GM19397 (cell line): ENCODE data around the gene PBX4.
A peak's percentile ranks its signal among the peaks of the same experiment; 100 is the strongest.

Experiments used
- ATAC-seq: cut with Tn5 transposase; IDR thresholded peaks from one replicate; pipeline ENCODE4 v1.9.1; 2021; ENCODE audit warnings: mild to moderate bottlenecking, moderate library complexity; ENCODE audit not compliant: unreplicated experiment

The PBX4 gene

DNA sequence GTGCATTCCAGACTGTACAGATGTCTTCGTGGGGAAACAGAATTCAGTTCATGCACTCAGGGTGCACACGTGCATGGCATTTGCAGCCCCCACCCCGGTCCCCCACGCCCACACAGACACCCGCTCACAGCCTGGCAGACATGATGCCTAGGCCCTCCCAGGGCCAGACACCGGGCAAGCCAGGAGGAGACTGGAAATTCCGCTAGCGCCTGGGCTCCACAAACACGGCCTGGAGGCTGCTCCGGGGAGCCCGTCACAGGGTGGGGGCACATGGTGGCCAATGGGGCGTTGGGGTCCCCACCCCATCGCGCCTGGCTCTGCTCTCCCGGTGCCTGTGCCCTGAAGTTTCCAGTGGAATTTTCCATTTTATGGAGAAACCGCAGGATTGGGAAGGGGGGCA, 76.9 kb downstream of the PBX4 start:
- no peak for ATAC-seq

DNA sequence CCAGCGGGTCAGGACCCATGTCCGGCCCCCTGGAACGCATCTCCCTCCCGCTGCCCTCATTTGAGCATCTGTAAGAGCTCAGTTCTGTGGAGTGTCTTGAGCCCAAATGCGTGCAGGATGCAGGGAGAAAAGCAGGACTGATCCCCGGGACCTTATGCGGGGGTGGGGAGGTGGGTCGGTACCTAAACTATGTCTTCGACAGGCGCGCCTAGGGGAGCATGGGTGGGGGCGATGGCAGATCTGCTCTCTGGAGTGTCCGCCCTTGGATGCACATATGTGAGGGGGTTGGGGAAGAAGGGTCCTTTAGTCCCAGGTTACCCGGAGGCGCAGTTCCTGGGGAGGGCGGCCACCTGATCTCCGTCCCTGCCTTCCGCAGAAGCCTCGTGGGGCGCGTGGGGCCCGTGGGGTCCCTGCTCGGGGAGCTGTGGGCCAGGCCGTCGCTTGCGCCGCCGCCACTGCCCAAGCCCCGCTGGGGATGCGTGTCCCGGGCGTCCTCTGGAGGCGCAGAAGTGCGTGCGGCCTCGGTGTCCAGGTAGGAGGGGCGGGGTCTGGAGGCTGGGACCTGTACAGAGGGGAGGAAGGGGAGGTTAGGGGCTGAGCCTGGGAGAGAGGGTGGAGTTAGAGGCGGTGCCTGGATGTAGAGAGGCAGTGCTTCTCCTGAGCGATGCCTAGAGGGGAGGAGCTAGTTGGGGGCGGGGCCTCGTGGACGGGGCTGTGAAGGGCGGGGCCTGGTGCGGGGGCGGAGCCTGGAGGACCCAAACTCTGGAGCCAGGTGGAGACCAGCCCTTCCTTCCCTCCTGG, 77.6 kb downstream of the PBX4 start:
- ATAC-seq, result peak; percentile 64

DNA sequence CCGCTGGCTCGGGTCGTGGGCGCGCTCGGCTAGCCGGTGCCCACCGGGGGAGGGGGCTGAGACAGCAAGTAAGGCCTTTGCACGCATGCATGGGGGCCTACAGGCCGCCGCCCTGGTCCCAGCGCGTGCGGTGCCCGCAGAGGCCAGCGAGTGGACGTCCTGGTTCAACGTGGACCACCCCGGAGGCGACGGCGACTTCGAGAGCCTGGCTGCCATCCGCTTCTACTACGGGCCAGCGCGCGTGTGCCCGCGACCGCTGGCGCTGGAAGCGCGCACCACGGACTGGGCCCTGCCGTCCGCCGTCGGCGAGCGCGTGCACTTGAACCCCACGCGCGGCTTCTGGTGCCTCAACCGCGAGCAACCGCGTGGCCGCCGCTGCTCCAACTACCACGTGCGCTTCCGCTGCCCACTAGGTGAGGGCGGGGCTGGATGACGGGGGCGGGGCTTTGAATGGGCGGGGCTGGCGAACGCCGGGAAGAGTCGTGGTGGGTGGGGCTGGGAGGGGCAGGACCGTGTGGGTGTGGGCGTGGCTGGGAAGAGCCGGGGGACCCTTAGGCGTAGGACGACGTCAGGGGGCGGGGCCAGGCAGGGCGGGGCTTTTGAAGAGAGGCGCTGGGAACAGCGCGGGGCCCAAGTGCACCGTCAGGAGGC, 78.3 kb downstream of the PBX4 start:
- ATAC-seq, result no peak

DNA sequence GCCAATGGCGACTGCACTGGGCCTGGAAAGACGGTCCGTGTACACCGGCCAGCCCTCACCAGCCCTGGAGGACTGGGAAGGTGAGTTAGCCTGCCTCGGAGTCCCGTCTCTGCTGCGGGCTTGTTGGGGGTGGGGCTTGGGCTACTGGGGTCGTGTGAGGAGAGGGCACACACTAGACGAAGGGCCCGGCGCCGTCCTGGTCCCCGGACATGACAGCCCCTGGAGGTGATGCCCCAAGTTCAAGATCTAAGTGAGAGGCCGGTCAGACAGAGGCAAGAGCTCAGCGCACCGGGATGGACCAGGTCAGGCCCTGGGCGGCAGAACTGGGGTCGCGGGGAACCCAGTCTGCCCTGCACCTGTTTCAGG, 78.8 kb downstream of the PBX4 start:
- ATAC-seq, result no peak

DNA sequence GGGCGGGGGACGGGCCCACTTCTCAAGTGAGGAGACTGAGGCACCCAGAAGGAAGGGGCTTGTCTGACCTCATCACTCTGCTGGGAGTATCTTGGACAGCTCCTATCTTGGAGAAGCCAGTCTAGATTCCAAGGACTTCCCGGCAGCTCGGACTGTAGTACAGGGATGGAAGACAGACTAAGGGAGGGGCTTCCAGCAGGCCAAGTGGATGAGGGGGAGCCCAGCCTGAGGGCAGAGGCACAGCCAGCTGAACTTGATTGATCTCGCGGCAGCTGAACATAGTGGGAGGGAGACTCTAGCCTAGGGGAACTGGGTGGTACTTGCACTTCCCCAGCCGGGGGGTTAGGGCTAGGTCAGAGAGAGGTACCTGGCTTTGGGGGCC, 79.7 kb downstream of the PBX4 start:
- ATAC-seq, result no peak

DNA sequence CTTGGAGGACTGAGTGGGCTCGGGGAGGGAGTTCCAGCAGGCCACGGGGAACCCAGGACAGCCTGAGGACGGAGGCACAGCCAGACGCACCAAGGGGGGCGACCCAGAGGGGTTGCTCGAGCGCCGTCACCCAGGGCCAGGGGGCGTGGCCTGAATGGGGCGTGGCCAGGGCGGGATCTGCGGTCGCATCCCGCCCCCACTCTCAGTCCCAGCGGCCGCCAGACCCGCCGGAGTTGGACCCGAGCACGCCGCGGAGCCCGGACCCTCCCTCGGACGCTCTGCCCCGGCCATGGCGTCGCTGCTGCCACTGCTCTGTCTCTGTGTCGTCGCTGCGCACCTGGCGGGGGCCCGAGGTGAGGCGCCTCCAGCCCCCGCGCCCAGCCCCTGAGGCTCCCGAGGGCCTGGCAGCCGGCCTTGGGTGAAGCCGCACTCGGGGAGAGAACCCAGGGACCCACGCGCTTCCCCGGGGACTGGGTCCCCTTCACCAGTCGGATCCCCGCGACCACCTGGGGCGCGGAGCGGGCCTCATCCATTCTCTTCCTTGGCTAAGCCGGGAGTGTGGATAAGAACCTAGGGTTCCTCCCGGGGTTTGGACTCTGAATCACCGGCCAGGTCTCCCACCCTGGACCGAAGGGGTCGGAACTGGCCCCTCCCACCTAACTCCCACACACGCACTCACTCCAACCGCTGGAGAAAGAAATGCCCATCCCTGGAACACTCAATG, 80.3 kb downstream of the PBX4 start, which contains the start of gene CILP2:
Gene CILP2, plus strand, starts transcription at position 205 of the 724 bp plus-strand sequence. Its CDS starts 85 bp downstream, at position 290.
- no peak for ATAC-seq

DNA sequence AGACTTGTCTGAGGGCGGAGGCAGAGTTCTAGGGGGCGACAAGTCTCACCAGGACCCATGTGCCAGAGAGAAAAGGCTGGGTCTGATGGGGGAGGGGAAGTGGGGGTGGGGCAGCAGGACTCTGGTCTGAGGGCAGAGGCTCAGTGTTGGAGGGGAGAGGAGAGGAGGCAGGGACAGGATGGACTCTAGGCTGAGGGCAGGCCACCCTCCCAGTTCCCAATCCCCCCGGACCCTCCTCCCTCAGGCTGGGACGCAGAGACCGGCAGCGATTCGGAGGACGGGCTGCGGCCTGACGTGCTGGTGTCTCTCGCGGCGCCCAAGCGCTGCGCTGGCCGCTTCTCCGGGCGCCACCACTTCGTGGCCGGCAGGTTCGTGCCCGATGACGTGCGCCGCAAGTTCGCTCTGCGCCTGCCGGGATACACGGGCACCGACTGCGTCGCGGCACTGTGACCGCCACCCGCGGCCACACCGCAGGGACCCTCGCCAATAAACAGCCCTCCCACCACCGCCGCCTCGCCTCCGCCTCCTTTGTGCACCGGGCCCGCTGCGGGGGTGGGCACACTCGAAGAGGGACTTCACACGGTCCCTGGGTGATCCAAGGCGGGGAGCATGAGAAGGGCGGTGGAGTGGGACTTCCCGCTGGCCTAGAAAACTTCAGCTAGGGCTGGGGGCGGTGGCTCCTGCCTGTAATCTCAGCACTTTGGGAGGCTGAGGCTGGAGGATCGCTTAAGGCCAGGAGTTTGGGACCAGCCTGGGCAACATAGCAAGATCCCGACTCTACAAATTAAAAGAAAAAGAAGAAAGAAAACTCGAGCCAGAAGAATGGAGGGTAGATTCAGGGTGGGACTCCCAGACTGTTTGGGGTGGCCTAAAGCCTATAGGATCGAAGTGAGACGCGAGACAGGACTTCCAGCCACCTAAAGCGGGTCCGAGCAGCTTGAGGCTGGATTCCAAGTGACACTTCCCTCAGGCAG, 81.1 kb downstream of the PBX4 start:
- ATAC-seq, result no peak

DNA sequence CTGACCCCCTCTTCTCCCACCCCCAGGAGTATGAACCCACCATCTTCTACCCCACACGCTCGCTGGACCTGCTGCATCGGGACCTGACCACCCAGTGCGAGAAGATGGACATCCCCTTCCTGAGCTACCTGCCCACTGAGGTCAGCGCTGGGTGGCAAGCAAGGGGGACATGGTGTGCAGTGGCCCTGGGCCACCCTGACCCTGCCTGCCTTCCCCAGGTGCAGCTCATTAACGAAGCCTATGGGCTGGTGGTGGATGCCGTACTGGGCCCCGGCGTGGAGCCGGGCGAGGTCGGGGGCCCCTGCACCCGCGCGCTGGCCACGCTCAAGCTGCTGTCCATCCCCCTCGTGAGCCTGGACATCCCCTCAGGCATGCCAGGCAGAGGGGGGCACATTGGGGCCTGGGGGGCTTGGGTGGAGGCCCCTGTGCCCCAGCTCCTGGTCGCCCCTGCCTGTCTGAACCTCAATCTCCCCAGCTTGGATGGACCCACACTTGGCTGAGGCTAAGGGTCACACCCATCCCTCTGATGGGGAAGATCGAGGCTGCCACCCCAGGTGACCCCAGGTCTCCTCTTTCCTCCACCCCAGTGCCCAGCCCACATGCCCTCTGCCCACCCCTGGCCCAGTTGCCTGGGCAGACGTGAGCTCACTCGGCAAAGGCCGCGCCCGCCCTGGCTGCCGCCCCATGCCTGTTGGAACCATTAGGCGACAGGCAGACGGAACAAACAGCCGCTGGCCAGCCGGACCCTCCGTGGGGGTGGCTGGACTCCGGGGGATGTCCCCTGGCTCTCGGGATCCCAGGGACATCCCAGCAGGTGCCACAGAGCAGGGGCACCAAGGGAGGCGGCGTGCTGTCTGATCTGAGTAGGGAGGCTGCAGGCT, 82.9 kb downstream of the PBX4 start:
- ATAC-seq, result no peak

DNA sequence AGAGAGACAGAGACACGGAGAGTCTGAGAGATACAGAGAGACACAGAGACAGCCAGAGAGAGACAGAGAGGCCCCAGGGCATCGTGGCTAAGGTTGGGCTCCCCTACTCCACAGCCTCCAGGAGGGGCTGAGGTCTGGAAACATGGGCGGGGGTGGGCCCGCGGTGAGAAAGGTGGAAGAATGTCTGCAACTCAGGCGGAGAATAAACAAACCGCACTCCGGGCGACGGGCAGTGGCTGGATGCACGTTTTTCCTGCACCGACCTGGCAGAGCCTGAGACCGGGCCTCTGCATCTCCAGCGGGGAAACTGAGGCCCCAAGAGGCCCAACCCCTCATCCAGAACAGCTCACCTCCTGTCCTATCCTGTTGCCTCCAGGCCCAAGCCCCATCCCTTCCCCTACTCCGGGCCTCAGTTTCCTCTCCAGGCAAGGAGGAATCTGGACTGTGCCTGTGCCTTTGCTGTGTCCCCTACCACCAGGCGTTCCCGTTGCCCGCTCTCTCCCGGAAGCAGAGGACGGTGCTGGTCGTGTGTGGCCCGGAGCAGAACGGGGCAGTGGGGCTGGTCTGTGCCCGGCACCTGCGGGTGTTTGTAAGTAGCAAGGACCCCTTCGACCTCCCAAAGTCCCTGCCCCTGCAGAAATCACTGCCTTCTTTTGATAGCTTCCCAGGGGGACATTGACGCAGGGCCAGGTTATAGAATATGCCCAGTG, 83.8 kb downstream of the PBX4 start:
- no peak for ATAC-seq

DNA sequence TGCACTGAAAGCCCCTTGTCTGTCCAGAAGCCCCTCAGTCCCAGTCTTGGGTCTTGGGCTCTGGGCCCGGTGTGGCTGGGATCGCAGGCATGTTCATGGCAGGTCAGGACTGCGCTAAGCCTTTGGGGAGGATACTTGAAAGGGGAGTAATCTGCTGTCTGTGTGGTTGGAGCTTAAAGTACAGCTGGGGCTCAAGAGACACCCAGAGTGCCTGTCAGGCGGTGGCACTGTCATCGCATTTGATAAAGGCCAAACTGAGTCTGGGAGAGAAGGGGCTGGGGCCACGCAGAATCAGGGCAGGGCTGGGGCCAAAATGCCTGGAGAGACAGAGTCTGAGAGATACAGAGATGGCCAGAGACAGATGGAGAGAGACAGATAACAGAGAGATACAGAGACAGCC, 84.6 kb downstream of the PBX4 start:
- no peak for ATAC-seq

DNA sequence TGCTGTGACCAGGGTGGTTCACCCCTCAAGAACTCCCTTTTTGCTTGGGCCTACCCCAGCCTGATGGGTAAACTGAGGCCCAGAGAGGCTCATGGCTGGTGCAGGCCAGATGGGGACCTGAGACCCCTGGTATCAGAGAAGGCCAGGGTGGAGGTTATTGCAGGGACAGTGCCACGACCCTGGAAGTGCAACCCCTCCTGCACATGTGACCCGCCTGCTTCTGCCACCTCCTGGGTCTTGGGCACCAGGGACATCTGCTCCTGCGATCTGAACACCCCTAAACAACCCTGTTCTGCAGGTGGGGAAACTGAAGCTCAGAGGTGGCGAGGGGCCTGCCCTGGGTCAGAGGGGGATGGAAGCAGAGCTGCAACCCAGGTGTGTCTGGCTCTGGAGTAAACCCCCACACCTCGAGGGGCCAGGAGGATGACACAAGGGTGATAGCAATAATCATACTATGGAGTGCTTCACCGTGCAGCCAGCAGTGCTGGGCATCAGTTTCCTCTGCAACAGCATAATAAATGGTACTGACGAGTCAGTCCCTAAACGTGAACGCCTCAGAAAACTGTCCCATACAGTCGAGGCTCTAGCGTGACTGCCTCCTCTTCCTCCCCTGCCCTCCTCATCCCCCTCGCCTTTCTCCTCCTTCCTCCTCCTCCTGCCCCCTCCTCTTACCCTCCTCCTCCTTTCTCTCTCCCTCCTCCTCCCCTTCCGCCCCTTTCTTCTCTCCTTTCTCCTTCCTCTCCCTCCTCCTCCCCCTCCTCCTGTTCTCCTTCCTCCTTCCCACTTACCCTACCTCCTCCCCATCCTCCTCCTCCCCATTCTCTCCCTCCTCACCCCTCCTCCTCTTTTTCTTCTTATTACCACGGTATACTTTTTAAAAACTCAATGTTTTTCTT, 85.4 kb downstream of the PBX4 start:
- ATAC-seq, result no peak

DNA sequence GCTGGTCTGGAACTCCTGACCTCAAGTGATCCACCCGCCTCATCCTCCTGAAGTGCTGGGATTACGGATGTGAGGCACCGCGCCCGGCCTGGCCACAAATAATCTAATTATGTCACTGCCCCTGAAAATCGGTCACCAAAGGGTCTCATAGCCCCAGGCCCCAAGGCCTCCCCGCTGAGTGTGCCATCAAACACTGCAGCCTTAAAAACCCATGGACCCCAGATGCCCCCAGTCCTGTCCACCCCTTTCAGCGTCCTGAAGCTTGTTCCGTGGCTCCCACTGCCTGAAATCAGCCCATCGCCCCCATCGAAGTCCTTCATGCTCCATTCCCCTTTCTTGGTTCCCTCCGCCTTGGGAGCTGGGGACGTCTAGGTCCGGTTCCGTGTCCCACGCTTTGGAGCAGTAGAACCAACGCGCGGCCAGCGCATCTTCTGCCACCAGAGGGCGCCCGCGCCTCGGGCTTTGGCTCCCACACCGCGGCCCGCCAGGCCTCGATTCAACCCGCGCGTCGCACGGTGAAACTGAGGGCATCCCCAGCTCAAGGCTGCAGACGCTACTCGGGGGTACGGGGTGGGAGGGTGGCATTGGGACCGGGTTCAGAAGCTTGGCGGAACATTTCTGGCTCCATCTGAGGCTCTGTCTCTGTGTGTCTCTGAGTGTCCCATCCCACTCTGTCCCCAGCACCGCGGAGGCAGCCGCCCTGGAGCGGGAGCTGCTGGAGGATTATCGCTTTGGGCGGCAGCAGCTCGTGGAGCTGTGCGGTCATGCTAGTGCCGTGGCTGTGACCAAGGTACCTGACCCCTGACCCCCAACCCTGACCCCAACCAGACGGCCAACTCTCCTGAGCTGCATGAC, 86.3 kb downstream of the PBX4 start:
- ATAC-seq, result no peak

DNA sequence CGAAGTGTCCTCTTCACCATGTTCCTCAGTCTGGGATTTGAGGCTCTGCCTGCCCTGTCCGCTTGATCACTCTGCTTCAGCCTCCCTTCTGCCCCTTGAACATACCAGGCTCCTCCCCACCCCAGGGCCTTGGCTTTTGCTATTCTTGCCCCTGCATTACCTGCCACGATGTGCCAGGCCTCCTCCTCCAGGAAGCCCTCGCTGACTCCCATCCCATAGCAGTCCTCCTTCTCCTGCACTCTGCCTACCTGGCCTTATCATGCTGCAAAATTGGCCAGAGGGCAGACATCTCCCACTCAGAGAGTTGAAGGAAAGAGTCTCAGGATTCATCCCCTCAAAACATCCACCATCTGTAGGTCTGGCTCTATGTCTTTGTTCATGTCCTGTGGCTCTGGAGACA, 87.6 kb downstream of the PBX4 start:
- ATAC-seq, result no peak

DNA sequence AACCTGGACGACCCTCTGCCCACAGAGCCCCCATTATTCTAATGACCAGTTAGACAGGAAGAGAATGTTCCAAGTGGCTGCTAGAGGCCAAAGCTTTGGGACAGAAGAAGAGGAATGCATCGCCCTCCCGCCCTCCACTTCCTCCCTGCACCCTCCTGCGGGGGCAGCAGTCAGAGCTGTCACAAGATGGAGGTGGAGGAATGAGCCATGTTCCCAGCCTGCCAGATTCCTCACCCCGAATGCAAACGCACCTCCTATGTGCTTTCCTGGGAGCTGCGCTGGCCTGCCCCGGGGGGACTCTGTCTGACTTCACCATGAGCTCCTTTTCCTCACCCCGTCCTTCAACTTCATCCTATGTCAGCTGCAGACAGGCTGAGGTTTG, 88.1 kb downstream of the PBX4 start:
- no peak for ATAC-seq

DNA sequence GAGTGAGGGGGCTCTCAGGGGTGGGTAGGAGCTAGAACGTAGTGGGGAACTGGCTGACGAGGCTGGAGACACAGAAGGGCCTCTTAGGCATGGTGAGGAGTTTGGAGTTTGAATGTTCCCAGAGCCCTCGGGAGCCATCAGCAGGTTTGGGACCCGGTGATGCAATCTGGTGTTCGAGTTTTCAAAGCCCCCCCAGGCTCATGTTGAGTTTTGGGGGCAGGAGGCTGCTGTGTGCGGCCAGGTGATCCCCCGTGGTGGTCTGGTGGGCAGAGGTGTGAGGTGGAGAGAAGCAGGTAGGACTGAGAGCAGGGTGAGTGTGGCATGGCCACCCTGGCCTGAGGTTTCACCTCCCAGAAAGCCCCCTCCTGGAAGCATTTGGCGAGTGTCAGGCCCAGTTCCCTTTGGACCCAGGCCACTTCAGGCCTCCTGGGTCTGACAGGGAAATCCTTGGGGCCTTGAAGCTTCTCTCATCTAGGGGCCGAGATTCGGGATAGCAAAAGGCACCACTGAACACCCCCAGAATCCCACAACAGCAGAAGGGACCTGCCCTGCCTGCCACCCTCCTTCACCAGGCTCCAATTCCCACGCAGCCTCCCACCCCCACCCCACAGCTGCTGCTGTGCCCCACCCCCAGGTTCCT, 88.6 kb downstream of the PBX4 start:
- no peak for ATAC-seq

DNA sequence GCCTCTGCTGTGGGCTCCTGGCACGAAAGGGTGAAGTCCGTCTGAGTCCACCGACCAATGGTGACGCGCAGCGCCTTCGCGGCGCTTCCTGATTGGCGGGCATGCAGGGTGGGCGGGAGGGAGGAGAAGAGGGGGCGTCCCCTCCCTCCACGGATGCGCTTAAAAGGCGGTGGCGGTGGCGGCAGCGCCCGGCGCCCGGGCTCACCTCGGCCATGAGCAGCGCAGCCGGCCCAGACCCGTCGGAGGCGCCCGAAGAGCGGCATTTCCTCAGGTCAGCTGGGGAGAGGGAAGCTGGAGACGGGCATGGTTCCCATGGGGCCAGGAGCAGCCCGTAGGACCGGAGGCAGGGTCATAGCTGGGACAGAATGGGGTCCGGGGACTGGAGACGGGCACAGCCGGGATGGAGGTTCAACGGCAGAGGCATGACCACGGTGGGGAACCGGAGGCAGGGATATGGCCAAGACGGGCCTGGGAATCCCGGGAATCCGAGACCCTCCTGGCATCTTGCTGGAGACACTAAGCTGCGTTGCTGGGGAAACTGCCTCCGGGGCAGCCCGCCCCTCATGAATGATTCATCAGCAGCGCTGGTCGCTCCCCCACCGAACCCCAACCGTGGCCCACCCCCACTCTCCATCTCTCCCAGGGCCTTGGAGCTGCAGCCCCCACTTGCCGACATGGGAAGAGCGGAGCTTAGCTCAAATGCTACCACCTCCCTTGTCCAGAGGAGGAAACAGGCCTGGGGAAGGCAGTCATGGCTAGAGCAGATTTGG, 89.6 kb downstream of the PBX4 start, which contains the start of gene YJEFN3:
Gene YJEFN3, plus strand, starts transcription at position 191 of the 770 bp plus-strand sequence. Its CDS starts 22 bp downstream, at position 213.
- no peak for ATAC-seq
